SK-N-SH (cell line): Measurements from ENCODE around the gene MRPL52. TPM values are rescaled to one million over a fixed set of nuclear protein-coding genes. Genes with fewer than 3 reads are reported as not detected.

Experiments used
- CTCF ChIA-PET: fragments of 300-600, 350-600 bp; formaldehyde crosslinking; extraction: SDS; loops from one replicate; lab custom pipeline; 2021; lab: Yijun Ruan, JAX
- POLR2A ChIA-PET: fragments of 350-600 bp; sonication (Branson Sonifier 250); formaldehyde crosslinking; extraction: SDS; loops from one replicate; lab custom pipeline; 2020; ENCODE audit warnings: antibody characterized with exemption, inconsistent platforms; lab: Yijun Ruan, JAX
- DNase-seq: peaks from one replicate; pipeline ENCODE4 v3.0.0; 2012
- H2AFZ ChIP-seq: fragments of 200-600 bp; sonication (generic); 2 replicates; pipeline ENCODE4 v1.8.1; 2016; ENCODE audit warnings: antibody characterized with exemption, mild to moderate bottlenecking, low read depth
- H3F3A ChIP-seq: fragments of 200-600 bp; sonication (generic); replicated peaks from 2 replicates; pipeline ENCODE3; 2016; ENCODE audit warnings: antibody characterized with exemption, mild to moderate bottlenecking; ENCODE audit not compliant: insufficient read depth
- H3K27ac ChIP-seq, 2 experiments: fragments of 200-500 bp in 1 of 2; fragments of 200-600 bp in 1 of 2; sonication (Bioruptor generic) in 1 of 2; sonication (generic), shearing (Covaris generic) in 1 of 2; 2 replicates each; pipeline versions ENCODE4 v1.5.1 to v1.6.1; 2014 to 2016; ENCODE audit warnings: low read depth in 2 of 2, inconsistent platforms in 1 of 2, low read length in 1 of 2, mild to moderate bottlenecking in 1 of 2, mixed read lengths in 1 of 2
- H3K27me3 ChIP-seq: fragments of 200-600 bp; sonication (generic), shearing (Covaris generic); 2 replicates; pipeline ENCODE4 v1.6.1; 2016; ENCODE audit warnings: mixed run types; ENCODE audit not compliant: insufficient read depth
- H3K36me3 ChIP-seq, 2 experiments: fragments of 200-500 bp in 1 of 2; fragments of 200-600 bp in 1 of 2; sonication (Bioruptor generic) in 1 of 2; sonication (generic) in 1 of 2; replicated peaks in 1 of 2; 2 replicates each; pipeline versions ENCODE3 to v1.5.1; 2014 to 2016; ENCODE audit warnings: low read length in 1 of 2, mild to moderate bottlenecking in 1 of 2; ENCODE audit not compliant: insufficient read depth in 2 of 2, control insufficient read depth in 1 of 2
- H3K4me1 ChIP-seq, 2 experiments: fragments of 200-500 bp in 1 of 2; fragments of 200-600 bp in 1 of 2; sonication (Bioruptor generic) in 1 of 2; sonication (generic), shearing (Covaris generic) in 1 of 2; 2 replicates each; pipeline versions ENCODE4 v1.5.1 to v1.6.1; 2014 to 2016; ENCODE audit warnings: low read depth in 1 of 2, low read length in 1 of 2, mixed run types in 1 of 2; ENCODE audit not compliant: insufficient read depth in 2 of 2, control insufficient read depth in 1 of 2
- H3K4me2 ChIP-seq: fragments of 200-600 bp; sonication (generic), shearing (Covaris generic); 2 replicates; pipeline ENCODE4 v1.6.1; 2017; ENCODE audit warnings: mixed run types
- H3K4me3 ChIP-seq, 2 experiments: fragments of 200-500 bp in 1 of 2; fragments of 200-600 bp in 1 of 2; sonication (Bioruptor generic) in 1 of 2; sonication (generic), shearing (Covaris generic) in 1 of 2; 2 replicates each; pipeline versions ENCODE4 v1.5.1 to v1.8.1; 2014 to 2016; ENCODE audit warnings: low read depth in 2 of 2, inconsistent platforms in 1 of 2, low read length in 1 of 2, mild to moderate bottlenecking in 1 of 2, mixed read lengths in 1 of 2, moderate library complexity in 1 of 2
- H3K79me2 ChIP-seq: fragments of 200-600 bp; sonication (generic); 2 replicates; pipeline ENCODE4 v1.8.1; 2017; ENCODE audit warnings: mild to moderate bottlenecking; ENCODE audit not compliant: insufficient read depth
- H3K9ac ChIP-seq: fragments of 200-600 bp; sonication (generic); 2 replicates; pipeline ENCODE4 v1.6.1; 2017; ENCODE audit warnings: mixed run types
- H3K9me2 ChIP-seq: fragments of 200-600 bp; sonication (generic); 2 replicates; pipeline ENCODE4 v1.6.1; 2017; ENCODE audit warnings: mixed run types
- H3K9me3 ChIP-seq: fragments of 200-600 bp; sonication (generic); 2 replicates; pipeline ENCODE4 v1.6.1; 2017; ENCODE audit warnings: mixed run types, mild to moderate bottlenecking, moderate library complexity
- H4K20me1 ChIP-seq: fragments of 200-600 bp; sonication (generic); 2 replicates; pipeline ENCODE4 v1.6.1; 2017; ENCODE audit warnings: mild to moderate bottlenecking, mixed run types; ENCODE audit not compliant: insufficient read depth
- EP300 ChIP-seq, 2 experiments: IDR thresholded peaks; 2 replicates each; pipeline versions ENCODE4 v1.4.0 to v1.6.1; 2012; ENCODE audit warnings: borderline replicate concordance in 1 of 2, low read depth in 1 of 2, low read length in 1 of 2
- NFIC ChIP-seq: IDR thresholded peaks from 2 replicates; pipeline ENCODE4 v1.4.0; 2012; ENCODE audit warnings: borderline replicate concordance
- POLR2AphosphoS5 ChIP-seq: IDR thresholded peaks from 2 replicates; pipeline ENCODE4 v1.6.1; 2012; ENCODE audit warnings: low read depth, low read length
- RCOR1 ChIP-seq: fragments of 150-350 bp; IDR thresholded peaks from 2 replicates; pipeline ENCODE4 v1.6.1; 2017; ENCODE audit warnings: antibody characterized with exemption, low read length
- RXRA ChIP-seq: IDR thresholded peaks from 2 replicates; pipeline ENCODE4 v1.4.0; 2012; ENCODE audit warnings: low read depth, mild to moderate bottlenecking, borderline replicate concordance
- SMC3 ChIP-seq: IDR thresholded peaks from 2 replicates; pipeline ENCODE4 v1.6.1; 2012; ENCODE audit warnings: low read depth, low read length, improper control_type of control experiment
- TAF1 ChIP-seq: IDR thresholded peaks from 2 replicates; pipeline ENCODE4 v1.6.1; 2012; ENCODE audit warnings: low read depth, mild to moderate bottlenecking, low read length, moderate library complexity, borderline replicate concordance
- TEAD4 ChIP-seq: IDR thresholded peaks from 2 replicates; pipeline ENCODE4 v1.4.0; 2012; ENCODE audit warnings: mild to moderate bottlenecking, borderline replicate concordance; ENCODE audit not compliant: insufficient read depth
- YY1 ChIP-seq: IDR thresholded peaks from 2 replicates; pipeline ENCODE4 v1.4.0; 2012; ENCODE audit warnings: low read depth, mild to moderate bottlenecking
- WGBS: methylation state at CpG from one replicate; pipeline ENCODE4 v1.1.6; 2017; ENCODE audit warnings: low lambda C conversion rate; 5-methylcytosine and 5-hydroxymethylcytosine counted together
- polyA plus RNA-seq, 3 experiments: library from polyadenylated mRNA; depleted of rRNA; stranded (reverse); fragments of >200 nt; gene quantifications; 2 replicates each; pipeline ENCODE4 v1.2.3, GENCODE V29; 2012
- TF ChIP-seq, protein P1 (sequence below): IDR thresholded peaks from 2 replicates; pipeline ENCODE4; 2012
- TF ChIP-seq, protein P2 (sequence below): fragments of 200-600 bp; sonication (generic); IDR thresholded peaks from 2 replicates; pipeline ENCODE4 v1.6.1; 2017; ENCODE audit warnings: antibody characterized with exemption, mild to moderate bottlenecking, moderate library complexity
- TF ChIP-seq, protein P3 (sequence below): fragments of 150-350 bp; IDR thresholded peaks from 2 replicates; pipeline ENCODE4 v1.6.1; 2016; ENCODE audit warnings: mild to moderate bottlenecking, low read depth, low read length
- TF ChIP-seq, protein P4 (sequence below): IDR thresholded peaks from 2 replicates; pipeline ENCODE4 v1.6.1; 2012; ENCODE audit warnings: mild to moderate bottlenecking, low read depth, low read length, moderate library complexity

Gene MRPL52
- polyA plus RNA-seq, 1 of the 3 experiments (the other 2 are of a cell fraction): 116 TPM

DNA sequence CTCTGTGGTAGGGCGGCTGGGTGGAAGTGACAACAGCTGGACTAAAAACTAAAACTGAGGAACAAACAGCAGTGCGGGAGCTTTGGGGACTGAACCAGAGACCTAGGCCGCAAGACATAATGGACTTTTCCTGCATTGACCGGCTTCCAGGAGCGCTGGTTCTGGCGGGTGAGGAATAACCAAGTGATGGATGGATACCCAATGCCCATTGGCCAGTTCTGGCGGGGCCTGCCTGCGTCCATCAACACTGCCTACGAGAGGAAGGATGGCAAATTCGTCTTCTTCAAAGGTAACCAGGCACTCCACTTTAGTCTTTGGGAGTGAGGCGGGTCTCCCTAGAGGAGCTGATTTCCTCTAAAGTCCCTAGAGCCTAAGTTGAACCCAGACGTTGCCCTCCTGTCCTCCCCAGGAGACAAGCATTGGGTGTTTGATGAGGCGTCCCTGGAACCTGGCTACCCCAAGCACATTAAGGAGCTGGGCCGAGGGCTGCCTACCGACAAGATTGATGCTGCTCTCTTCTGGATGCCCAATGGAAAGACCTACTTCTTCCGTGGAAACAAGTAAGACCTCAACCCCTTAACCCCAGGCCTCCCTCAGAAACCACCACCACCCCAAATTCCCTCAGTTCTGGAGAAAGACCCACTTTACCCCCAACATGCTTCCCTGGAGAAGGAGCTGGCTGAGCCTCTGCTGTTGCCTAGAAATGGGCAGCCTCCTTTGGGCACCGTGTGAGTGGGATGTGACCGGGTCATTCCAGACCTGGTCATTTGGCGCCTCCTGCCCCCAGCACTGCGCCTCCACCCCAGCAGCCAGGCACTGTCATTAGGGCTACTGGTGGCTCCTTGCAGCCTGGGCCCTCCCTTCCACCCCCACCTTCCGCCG is 14.8 kb downstream of the MRPL52 start:
- DNase-seq: no peak
- Histone ChIP-seq H3K79me2 (peaks cover 12% of the 10 kb centered on the region), H3K9me3 (no peaks in the 10 kb centered on the region), H2AFZ (no peak overlapping the region), H3K4me1 (peaks cover 19 to 20% of the 10 kb centered on the region in 2 experiments), H3K27me3 (no peaks in the 10 kb centered on the region), H3K4me2 (no peak overlapping the region), H3K9ac (no peak overlapping the region), H3K9me2 (no peaks in the 10 kb centered on the region)
- ChIA-PET CTCF (interaction anchor here (1.0 to 1.3 kb wide), 3 partner anchors 9 to 28 kb away, joined by 3 to 4 read pairs (median 3); no protein-coding TSS in a partner anchor), POLR2A (interaction anchor here (1.4 kb wide), 1 partner anchor 10 kb away, joined by 3 read pairs; no protein-coding TSS in a partner anchor)
- TF ChIP-seq, protein P1, sequence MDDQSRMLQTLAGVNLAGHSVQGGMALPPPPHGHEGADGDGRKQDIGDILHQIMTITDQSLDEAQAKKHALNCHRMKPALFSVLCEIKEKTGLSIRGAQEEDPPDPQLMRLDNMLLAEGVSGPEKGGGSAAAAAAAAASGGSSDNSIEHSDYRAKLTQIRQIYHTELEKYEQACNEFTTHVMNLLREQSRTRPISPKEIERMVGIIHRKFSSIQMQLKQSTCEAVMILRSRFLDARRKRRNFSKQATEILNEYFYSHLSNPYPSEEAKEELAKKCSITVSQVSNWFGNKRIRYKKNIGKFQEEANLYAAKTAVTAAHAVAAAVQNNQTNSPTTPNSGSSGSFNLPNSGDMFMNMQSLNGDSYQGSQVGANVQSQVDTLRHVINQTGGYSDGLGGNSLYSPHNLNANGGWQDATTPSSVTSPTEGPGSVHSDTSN: no peak
- no peak for TF ChIP-seq SMC3
- TF ChIP-seq, protein P2, sequence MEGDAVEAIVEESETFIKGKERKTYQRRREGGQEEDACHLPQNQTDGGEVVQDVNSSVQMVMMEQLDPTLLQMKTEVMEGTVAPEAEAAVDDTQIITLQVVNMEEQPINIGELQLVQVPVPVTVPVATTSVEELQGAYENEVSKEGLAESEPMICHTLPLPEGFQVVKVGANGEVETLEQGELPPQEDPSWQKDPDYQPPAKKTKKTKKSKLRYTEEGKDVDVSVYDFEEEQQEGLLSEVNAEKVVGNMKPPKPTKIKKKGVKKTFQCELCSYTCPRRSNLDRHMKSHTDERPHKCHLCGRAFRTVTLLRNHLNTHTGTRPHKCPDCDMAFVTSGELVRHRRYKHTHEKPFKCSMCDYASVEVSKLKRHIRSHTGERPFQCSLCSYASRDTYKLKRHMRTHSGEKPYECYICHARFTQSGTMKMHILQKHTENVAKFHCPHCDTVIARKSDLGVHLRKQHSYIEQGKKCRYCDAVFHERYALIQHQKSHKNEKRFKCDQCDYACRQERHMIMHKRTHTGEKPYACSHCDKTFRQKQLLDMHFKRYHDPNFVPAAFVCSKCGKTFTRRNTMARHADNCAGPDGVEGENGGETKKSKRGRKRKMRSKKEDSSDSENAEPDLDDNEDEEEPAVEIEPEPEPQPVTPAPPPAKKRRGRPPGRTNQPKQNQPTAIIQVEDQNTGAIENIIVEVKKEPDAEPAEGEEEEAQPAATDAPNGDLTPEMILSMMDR: no peak
- no peak for TF ChIP-seq YY1
- TF ChIP-seq, all 33 proteins: peak for 0
- WGBS: 89% methylated on average over 13 of the region's 22 CpGs
- no peak overlapping the region for H3K27ac ChIP-seq
- peaks cover 8% of the 10 kb centered on the region for H3F3A ChIP-seq
- H3K4me3 ChIP-seq: no peak overlapping the region
- peaks cover 0 to 9% of the 10 kb centered on the region in 2 experiments for H3K36me3 ChIP-seq
- H4K20me1 ChIP-seq: no peaks in the 10 kb centered on the region

DNA sequence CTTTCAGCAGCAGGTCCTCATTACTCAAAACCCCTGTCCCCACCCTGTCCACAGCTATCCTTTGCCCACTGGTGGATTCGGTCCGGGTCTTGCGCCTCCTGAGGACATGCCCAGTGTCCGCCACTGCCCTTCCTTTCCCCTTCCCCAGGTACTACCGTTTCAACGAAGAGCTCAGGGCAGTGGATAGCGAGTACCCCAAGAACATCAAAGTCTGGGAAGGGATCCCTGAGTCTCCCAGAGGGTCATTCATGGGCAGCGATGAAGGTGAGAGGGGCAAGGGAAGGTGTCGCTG is 15.4 kb downstream of the MRPL52 start:
- Histone ChIP-seq H3K36me3 (peaks cover 0 to 9% of the 10 kb centered on the region in 2 experiments), H3K79me2 (peaks cover 6% of the 10 kb centered on the region), H3K4me3 (no peak overlapping the region), H2AFZ (no peak overlapping the region), H3K9me3 (no peaks in the 10 kb centered on the region), H3K4me1 (peaks cover 22 to 25% of the 10 kb centered on the region in 2 experiments), H4K20me1 (no peaks in the 10 kb centered on the region), H3K9me2 (no peaks in the 10 kb centered on the region), H3F3A (peaks cover 12% of the 10 kb centered on the region), H3K9ac (no peak overlapping the region), H3K27ac (no peak overlapping the region), H3K27me3 (no peaks in the 10 kb centered on the region), H3K4me2 (no peak overlapping the region)
- ChIA-PET CTCF (interaction anchor here (1.0 to 1.3 kb wide), 3 partner anchors 9 to 28 kb away, joined by 3 to 4 read pairs (median 3); no protein-coding TSS in a partner anchor), POLR2A (interaction anchor here (0.5 to 1.4 kb wide), 2 partner anchors 10 to 18 kb away, joined by 3 read pairs; no protein-coding TSS in a partner anchor)
- no peak for DNase-seq
- TF ChIP-seq POLR2AphosphoS5 (no peak), NFIC (no peak), RCOR1 (no peak), TEAD4 (no peak), EP300 (IDR thresholded peaks at IDR 0.05; ENCODE audit: borderline replicate concordance in 1 of 2, low read depth in 1 of 2, low read length in 1 of 2) (no peak), RXRA (no peak), TAF1 (no peak), SMC3 (no peak)
- TF ChIP-seq, protein P3, sequence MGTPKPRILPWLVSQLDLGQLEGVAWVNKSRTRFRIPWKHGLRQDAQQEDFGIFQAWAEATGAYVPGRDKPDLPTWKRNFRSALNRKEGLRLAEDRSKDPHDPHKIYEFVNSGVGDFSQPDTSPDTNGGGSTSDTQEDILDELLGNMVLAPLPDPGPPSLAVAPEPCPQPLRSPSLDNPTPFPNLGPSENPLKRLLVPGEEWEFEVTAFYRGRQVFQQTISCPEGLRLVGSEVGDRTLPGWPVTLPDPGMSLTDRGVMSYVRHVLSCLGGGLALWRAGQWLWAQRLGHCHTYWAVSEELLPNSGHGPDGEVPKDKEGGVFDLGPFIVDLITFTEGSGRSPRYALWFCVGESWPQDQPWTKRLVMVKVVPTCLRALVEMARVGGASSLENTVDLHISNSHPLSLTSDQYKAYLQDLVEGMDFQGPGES: no peak
- TF ChIP-seq, protein P4, sequence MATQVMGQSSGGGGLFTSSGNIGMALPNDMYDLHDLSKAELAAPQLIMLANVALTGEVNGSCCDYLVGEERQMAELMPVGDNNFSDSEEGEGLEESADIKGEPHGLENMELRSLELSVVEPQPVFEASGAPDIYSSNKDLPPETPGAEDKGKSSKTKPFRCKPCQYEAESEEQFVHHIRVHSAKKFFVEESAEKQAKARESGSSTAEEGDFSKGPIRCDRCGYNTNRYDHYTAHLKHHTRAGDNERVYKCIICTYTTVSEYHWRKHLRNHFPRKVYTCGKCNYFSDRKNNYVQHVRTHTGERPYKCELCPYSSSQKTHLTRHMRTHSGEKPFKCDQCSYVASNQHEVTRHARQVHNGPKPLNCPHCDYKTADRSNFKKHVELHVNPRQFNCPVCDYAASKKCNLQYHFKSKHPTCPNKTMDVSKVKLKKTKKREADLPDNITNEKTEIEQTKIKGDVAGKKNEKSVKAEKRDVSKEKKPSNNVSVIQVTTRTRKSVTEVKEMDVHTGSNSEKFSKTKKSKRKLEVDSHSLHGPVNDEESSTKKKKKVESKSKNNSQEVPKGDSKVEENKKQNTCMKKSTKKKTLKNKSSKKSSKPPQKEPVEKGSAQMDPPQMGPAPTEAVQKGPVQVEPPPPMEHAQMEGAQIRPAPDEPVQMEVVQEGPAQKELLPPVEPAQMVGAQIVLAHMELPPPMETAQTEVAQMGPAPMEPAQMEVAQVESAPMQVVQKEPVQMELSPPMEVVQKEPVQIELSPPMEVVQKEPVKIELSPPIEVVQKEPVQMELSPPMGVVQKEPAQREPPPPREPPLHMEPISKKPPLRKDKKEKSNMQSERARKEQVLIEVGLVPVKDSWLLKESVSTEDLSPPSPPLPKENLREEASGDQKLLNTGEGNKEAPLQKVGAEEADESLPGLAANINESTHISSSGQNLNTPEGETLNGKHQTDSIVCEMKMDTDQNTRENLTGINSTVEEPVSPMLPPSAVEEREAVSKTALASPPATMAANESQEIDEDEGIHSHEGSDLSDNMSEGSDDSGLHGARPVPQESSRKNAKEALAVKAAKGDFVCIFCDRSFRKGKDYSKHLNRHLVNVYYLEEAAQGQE: no peak
- WGBS: 88% methylated on average over 9 of the region's 9 CpGs
